Uterus (tissue), 2 donors: ENCODE measurements around the gene RGS6.

Experiments
- CTCF ChIP-seq, 4 experiments: fragments of 200-600 bp in 2 of 4; fragments of 450-650 bp in 2 of 4; sonication (generic) in 2 of 4; IDR thresholded peaks; one replicate each; pipeline ENCODE4 v1.5.1; 2016 to 2019; ENCODE audit warnings: antibody characterized with exemption in 4 of 4, mild to moderate bottlenecking in 2 of 4, moderate library complexity in 1 of 4
- POLR2A ChIP-seq, 2 donors: fragments of 450-650 bp; IDR thresholded peaks; one replicate each; pipeline ENCODE4 v1.6.1; 2016; ENCODE audit warnings: antibody characterized with exemption in 2 of 2, mild to moderate bottlenecking in 1 of 2, moderate library complexity in 1 of 2

- TF ChIP-seq CTCF (IDR thresholded peaks at IDR 0.05), result no peak
- no peak for TF ChIP-seq POLR2A (IDR thresholded peaks at IDR 0.05)
Observed at GRCh38 chr14:72479461-72479931, 547.3 kb downstream of the RGS6 start.
